Fibroblast of the aortic adventitia (primary cell): ENCODE results near the gene FRY. TPM values are rescaled to one million over a fixed set of nuclear protein-coding genes. Genes with fewer than 3 reads are reported as not detected.

Source experiments
- DNase-seq: peaks from one replicate; pipeline ENCODE4 v3.0.0-alpha.2; 2010; ENCODE audit warnings: low read depth
- H3K4me3 ChIP-seq: 2 replicates; pipeline ENCODE4 v1.5.1; 2011; ENCODE audit warnings: low read depth, mild to moderate bottlenecking, control low read depth, low read length, moderate library complexity
- CTCF ChIP-seq: IDR thresholded peaks from 2 replicates; pipeline ENCODE4 v1.5.1; 2011; ENCODE audit warnings: mild to moderate bottlenecking, low read length, control low read depth, inconsistent platforms; ENCODE audit not compliant: insufficient read depth
- total RNA-seq: library from RNA; depleted of rRNA; stranded (reverse); fragments of >200 nt; gene quantifications from 2 replicates; pipeline ENCODE4 v1.2.3, GENCODE V29; 2012; ENCODE audit warnings: low replicate concordance

FRY gene
- total RNA-seq, 1 donor = 4.3 TPM

- H3K4me3 ChIP-seq = no peak overlapping the region
- TF ChIP-seq CTCF = no peak
- DNase-seq = no peak
Measured at GRCh38 chr13:32075170-32075851, 43.7 kb downstream of the FRY start.

DNA sequence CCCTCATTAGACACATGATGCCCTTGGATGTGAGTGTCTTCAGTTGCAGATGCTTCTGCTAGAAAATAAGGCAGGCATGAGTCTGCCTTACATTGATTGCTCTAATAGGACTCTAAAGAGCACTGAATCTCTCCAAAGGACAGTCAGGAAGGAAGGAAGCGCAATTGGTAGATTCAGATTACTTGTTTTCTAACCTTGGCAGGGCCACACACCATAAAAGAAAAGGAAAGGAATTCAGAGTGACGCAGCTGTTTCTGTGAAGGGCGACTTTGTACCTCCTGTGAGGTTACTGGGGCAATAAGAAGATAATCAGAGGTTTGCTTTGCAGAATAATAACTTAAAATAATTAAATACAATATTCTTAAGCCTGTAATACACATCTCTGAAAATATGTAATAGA is 48.0 kb downstream of the FRY start:
- TF ChIP-seq CTCF = no peak
- DNase-seq = no peak
- no peak overlapping the region for H3K4me3 ChIP-seq

- TF ChIP-seq CTCF = no peak
- H3K4me3 ChIP-seq = no peak overlapping the region
- DNase-seq = no peak
Measured at GRCh38 chr13:32080328-32080744, 48.8 kb downstream of the FRY start.

- H3K4me3 ChIP-seq = no peak overlapping the region
- no peak for DNase-seq
- TF ChIP-seq CTCF = no peak
Measured at GRCh38 chr13:32081591-32081990, 50.0 kb downstream of the FRY start.

DNA sequence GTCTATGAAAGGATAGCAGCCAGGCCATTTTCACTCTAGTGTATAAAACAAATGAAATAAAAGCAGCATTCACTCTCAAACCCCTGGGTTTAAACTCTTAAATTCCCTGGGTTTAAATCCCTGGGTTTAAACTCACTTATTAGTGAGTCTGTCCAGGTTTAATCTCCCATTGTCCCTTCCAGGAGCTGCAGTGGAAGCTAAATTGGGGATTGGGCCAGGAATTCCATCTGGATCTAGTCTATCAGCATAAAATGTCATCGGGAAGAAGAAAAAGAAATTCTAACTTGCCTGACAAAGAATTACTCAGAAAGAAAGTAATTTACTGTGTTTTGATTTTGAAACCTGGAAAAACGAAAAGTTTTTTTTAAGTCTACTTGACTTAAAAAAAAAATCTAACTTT is 54.8 kb downstream of the FRY start:
- no peak for TF ChIP-seq CTCF
- DNase-seq = peak; percentile 75
- no peak overlapping the region for H3K4me3 ChIP-seq

GRCh38 chr13:32086791-32087441 is 55.3 kb downstream of the FRY start:
- DNase-seq = peak; percentile 3
- no peak overlapping the region for H3K4me3 ChIP-seq
- no peak for TF ChIP-seq CTCF
